Smooth muscle cell (in vitro differentiated cells): ENCODE results near the gene TERB2. TPM values are rescaled to one million over a fixed set of nuclear protein-coding genes. Genes with fewer than 3 reads are reported as not detected.

Source experiments
- DNase-seq: peaks from one replicate; lab custom pipeline; 2025; ENCODE audit not compliant: unreplicated experiment; lab: John Stamatoyannopoulos, UW
- H2AFZ ChIP-seq: fragments of 200-600 bp; sonication (generic); 2 replicates; pipeline ENCODE4 v1.6.0; 2016; ENCODE audit warnings: antibody characterized with exemption, low read depth, mild to moderate bottlenecking
- H3F3A ChIP-seq: fragments of 200-600 bp; sonication (generic); 2 replicates; pipeline ENCODE4 v1.6.0; 2017; ENCODE audit warnings: antibody characterized with exemption, low read depth
- H3K27ac ChIP-seq: fragments of 200-600 bp; sonication (generic); 2 replicates; pipeline ENCODE4 v1.5.1; 2016; ENCODE audit warnings: low read depth, mild to moderate bottlenecking
- H3K27me3 ChIP-seq: fragments of 200-600 bp; sonication (generic); 2 replicates; pipeline ENCODE4 v1.6.1; 2016; ENCODE audit warnings: low read depth, mild to moderate bottlenecking
- H3K36me3 ChIP-seq: fragments of 200-600 bp; sonication (generic); 2 replicates; pipeline ENCODE4 v1.5.1; 2016; ENCODE audit warnings: low read depth
- H3K4me1 ChIP-seq: fragments of 200-600 bp; sonication (generic); 2 replicates; pipeline ENCODE4 v1.5.1; 2016; ENCODE audit warnings: low read depth
- H3K4me2 ChIP-seq: fragments of 200-600 bp; sonication (generic); 2 replicates; pipeline ENCODE4 v1.6.0; 2016; ENCODE audit warnings: mild to moderate bottlenecking
- H3K4me3 ChIP-seq: fragments of 200-600 bp; sonication (generic); 2 replicates; pipeline ENCODE4 v1.5.1; 2016; ENCODE audit warnings: mild to moderate bottlenecking
- H3K79me2 ChIP-seq: fragments of 200-600 bp; sonication (generic); 2 replicates; pipeline ENCODE4 v1.6.0; 2016; ENCODE audit warnings: low read depth, mild to moderate bottlenecking
- H3K9ac ChIP-seq: fragments of 200-600 bp; sonication (generic); 2 replicates; pipeline ENCODE4 v1.6.0; 2016; ENCODE audit warnings: low read depth
- H3K9me3 ChIP-seq: fragments of 200-600 bp; sonication (generic); replicated peaks from 2 replicates; pipeline ENCODE4 v1.5.1; 2016; ENCODE audit warnings: low read depth
- H4K20me1 ChIP-seq: fragments of 200-600 bp; sonication (generic); 2 replicates; pipeline ENCODE4 v1.6.0; 2016; ENCODE audit warnings: low read depth
- CTCF ChIP-seq: fragments of 200-600 bp; sonication (generic); IDR thresholded peaks from 2 replicates; pipeline ENCODE4 v1.5.1; 2017; ENCODE audit warnings: borderline replicate concordance, mild to moderate bottlenecking, antibody characterized with exemption; ENCODE audit not compliant: insufficient read depth, poor library complexity, severe bottlenecking
- WGBS: methylation state at CpG from one replicate; pipeline ENCODE4 v1.1.7; 2016; ENCODE audit warnings: low lambda C conversion rate; 5-methylcytosine and 5-hydroxymethylcytosine counted together
- polyA plus RNA-seq: library from polyadenylated mRNA; unstranded; fragments of >200 nt; fragmentation: Nextera tagmentation; extraction: Ambion mirVana; gene quantifications from 2 replicates; pipeline ENCODE4 v1.2.1, GENCODE V29; 2016
- small RNA-seq: library from RNA; depleted of rRNA; stranded (forward); fragments of <200 nt; gene quantifications from one replicate; pipeline ENCODE3, GENCODE V24; 2014
- total RNA-seq: library from RNA; depleted of rRNA; stranded (reverse); fragments of >200 nt; gene quantifications from 2 replicates; pipeline ENCODE4 v1.2.3, GENCODE V29; 2014

TERB2 gene
- total and polyA plus RNA-seq, 2 experiments from 2014 or later, result not detected

DNA sequence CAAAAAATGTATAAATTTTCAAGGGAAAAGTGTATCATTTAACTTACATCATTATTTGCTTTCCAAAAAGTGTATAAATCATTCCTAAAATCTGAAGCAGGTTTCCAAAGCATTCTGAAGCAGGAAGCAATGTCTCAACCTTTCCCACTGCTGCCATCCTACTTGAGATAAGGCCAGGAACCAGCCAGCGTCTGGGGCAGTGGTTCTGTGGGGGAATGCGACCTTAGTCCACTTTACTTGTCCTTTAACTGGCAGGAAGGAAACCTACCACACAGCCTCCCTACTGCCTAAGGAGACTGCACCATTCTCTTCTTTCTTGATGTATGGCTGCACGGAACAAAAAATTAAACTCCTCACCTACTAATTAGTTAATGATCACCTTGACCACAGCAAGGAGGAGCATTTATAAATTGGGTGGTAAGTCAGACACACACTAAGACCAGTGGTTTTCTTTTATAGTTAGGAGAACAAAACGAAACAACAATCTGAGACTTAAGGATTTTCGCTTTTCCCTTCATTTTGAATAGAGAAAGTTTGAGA, 70.2 kb downstream of the TERB2 start:
- Histone ChIP-seq H3K4me3 (no peak overlapping the region), H3F3A (no peaks in the 10 kb centered on the region), H3K9ac (no peak overlapping the region), H4K20me1 (no peaks in the 10 kb centered on the region), H3K36me3 (no peaks in the 10 kb centered on the region), H3K4me1 (no peaks in the 10 kb centered on the region), H3K9me3 (no peaks in the 10 kb centered on the region), H3K27me3 (no peaks in the 10 kb centered on the region), H2AFZ (no peak overlapping the region), H3K27ac (no peak overlapping the region), H3K79me2 (no peaks in the 10 kb centered on the region), H3K4me2 (peak overlapping the region; percentile 17)
- TF ChIP-seq CTCF, result no peak
- 69% methylated on average over 5 of the region's 5 CpGs for WGBS
- no peak for DNase-seq

GRCh38 chr15:45027220-45027619, 70.7 kb downstream of the TERB2 start:
- no peaks in the 10 kb centered on the region for H3K4me1 ChIP-seq
- H3K79me2 ChIP-seq, result no peaks in the 10 kb centered on the region
- no peaks in the 10 kb centered on the region for H4K20me1 ChIP-seq
- no peak for TF ChIP-seq CTCF
- no peak overlapping the region for H3K27ac ChIP-seq
- H3K4me3 ChIP-seq, result no peak overlapping the region
- H3K27me3 ChIP-seq, result no peaks in the 10 kb centered on the region
- DNase-seq, result no peak
- H3K36me3 ChIP-seq, result no peaks in the 10 kb centered on the region
- no peaks in the 10 kb centered on the region for H3K9me3 ChIP-seq
- no peak overlapping the region for H3K9ac ChIP-seq
- H2AFZ ChIP-seq, result no peak overlapping the region
- no peaks in the 10 kb centered on the region for H3F3A ChIP-seq
- WGBS, result 42% methylated on average over 4 of the region's 4 CpGs
- H3K4me2 ChIP-seq, result peak overlapping the region; percentile 17

Small RNA genes lying within 50 kb of the gene (small RNA-seq; reads per million reads assigned to genes)
- gene RNU1-78P (not detected), gene RNU6-1108P (not detected), gene RNU6-1332P (not detected), gene RNU6-966P (not detected)

Other genes with a start within 250 kb of the TERB2 start
- not detected in 2 replicates for gene PATL2, start 245.4 kb upstream of the TERB2 start, total RNA-seq
- not detected in 2 replicates for gene PATL2, start 245.4 kb upstream of the TERB2 start, polyA plus RNA-seq
- gene B2M, start 245.2 kb upstream of the TERB2 start, total RNA-seq, result 1,861 and 2,004 TPM in 2 replicates
- gene B2M, start 245.2 kb upstream of the TERB2 start, polyA plus RNA-seq, result 1,723 and 2,067 TPM in 2 replicates
- 4.8 and 5.3 TPM in 2 replicates for gene TRIM69, start 220.2 kb upstream of the TERB2 start, total RNA-seq
- 2.2 and 4.2 TPM in 2 replicates for gene TRIM69, start 220.2 kb upstream of the TERB2 start, polyA plus RNA-seq
- 13.1 and 26.8 TPM in 2 replicates for gene SORD, start 66.5 kb downstream of the TERB2 start, total RNA-seq
- 22.0 and 22.1 TPM in 2 replicates for gene SORD, start 66.5 kb downstream of the TERB2 start, polyA plus RNA-seq
- gene DUOX2, start 157.5 kb downstream of the TERB2 start, total RNA-seq, result 0.36 and 1.4 TPM in 2 replicates
- 0.34 and 1.2 TPM in 2 replicates for gene DUOX2, start 157.5 kb downstream of the TERB2 start, polyA plus RNA-seq
- gene DUOXA2, start 157.6 kb downstream of the TERB2 start, total RNA-seq, result not detected in 2 replicates
- 0.24 TPM in 1 of 2 replicates, not detected in the other for gene DUOXA2, start 157.6 kb downstream of the TERB2 start, polyA plus RNA-seq
- 6.0 and 7.6 TPM in 2 replicates for gene DUOXA1, start 173.2 kb downstream of the TERB2 start, total RNA-seq
- gene DUOXA1, start 173.2 kb downstream of the TERB2 start, polyA plus RNA-seq, result 2.8 and 7.9 TPM in 2 replicates
- 3.5 and 4.4 TPM in 2 replicates for gene DUOX1, start 173.3 kb downstream of the TERB2 start, total RNA-seq
- gene DUOX1, start 173.3 kb downstream of the TERB2 start, polyA plus RNA-seq, result 5.8 and 13.8 TPM in 2 replicates
- 11.7 and 41.3 TPM in 2 replicates for gene SHF, start 231.3 kb downstream of the TERB2 start, total RNA-seq
- gene SHF, start 231.3 kb downstream of the TERB2 start, polyA plus RNA-seq, result 16.4 and 28.3 TPM in 2 replicates